Cerebellar cortex (tissue), 1 donor: ENCODE data around the gene MIGA2.
A peak's percentile ranks its signal among the peaks of the same experiment; 100 is the strongest.

ENCODE experiments used
- DNase-seq: peaks from one replicate; pipeline ENCODE4 v3.0.0-alpha.2; 2015; ENCODE audit warnings: low spot score

MIGA2 gene

DNA sequence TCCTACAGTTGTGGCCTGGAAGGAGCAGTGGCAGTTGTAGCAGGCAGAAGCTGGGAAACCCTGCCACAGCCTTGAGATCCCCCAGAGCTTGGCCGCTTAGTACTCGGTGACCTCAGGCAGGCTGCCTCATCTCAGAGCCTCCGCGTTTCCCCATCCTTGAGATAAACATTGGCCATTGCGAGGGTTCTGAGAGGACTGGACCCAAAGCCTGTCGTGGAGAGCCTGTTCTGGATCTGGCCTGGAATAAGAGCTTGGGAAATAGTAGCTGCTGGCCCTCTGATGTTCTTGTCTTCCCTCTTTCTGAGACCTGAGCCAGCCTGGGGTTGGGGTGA lies 1.3 kb downstream of the MIGA2 start:
- no peak for DNase-seq

DNA sequence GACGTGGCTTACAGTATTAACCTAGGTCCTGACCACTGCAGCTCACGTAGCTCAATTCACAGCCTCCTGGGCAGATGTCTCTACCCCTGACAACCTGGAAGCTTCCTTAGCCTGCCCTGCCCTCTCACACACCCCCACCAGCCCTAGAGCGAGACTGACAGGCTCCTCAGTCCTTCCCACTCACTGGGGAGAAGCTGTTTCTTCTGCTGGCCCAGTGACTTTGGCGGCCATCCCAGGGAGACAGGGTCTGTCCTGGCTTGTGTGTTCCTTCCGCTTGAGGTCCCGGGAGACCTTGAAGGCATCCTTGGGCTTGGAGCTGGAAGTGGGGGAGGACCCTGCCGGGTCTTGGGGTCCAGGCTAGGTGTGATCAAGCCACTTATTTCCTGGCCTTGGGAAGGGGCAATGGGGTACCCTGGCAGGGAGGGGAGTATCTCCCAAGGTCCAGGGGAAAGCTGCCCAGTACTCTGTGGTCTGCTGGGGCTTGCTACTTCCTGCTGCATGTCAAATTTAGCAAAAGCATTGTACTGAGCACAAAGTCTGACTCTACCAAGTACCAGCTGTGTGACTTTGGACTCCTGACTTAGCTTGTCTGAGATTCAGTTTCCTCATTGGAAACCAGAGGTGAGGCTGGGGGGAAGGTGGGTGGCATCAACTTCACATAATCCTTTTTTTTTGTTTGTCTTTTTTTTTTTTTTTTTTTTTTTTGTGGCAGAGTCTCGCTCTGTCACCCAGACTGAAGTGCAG lies 1.9 kb downstream of the MIGA2 start:
- no peak for DNase-seq

DNA sequence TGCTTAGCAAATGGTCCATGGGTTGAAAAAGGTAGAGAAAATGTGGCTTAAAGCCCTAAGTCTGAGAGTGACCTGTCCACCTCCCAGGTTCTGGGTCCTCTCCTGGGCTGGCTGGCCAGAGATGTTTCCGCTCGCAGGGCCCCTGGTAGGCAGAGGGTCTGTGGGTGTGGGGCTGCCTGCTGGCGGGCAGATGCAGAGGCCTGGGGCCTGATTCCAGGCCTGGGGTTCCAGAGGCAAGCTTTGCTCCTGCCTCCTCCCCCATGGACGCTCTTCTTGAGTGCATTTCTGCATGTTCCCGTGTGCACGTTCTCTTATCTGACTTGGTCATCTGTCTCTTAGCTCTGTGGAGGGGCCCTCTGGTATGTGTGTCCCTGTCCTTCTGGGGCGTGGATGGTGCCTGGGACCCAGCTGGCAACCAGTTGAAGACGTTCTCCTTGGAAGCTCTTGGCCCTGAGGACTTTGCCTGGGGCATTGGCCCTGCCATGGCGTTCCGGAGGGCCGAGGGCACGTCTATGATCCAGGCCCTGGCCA lies 3.8 kb downstream of the MIGA2 start:
- no peak for DNase-seq

DNA sequence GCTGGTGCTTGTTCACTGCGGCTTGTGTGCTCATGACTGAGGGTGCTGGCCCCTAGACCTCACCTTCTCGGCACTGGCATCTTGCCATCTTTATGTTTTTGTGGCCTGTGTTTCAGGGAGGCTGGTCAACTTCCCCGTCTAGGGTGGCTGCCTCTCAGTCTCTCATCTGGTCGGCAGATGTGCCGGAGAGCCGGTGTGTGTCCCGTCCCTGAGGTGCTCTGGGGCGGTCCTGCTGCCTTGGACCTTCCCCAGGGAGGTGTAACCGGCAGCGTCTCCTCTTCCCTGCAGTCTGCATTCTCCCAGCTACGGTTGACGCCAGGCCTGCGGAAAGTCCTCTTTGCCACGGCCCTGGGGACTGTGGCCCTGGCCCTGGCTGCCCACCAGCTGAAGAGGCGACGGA lies 5.6 kb downstream of the MIGA2 start:
- DNase-seq: no peak

DNA sequence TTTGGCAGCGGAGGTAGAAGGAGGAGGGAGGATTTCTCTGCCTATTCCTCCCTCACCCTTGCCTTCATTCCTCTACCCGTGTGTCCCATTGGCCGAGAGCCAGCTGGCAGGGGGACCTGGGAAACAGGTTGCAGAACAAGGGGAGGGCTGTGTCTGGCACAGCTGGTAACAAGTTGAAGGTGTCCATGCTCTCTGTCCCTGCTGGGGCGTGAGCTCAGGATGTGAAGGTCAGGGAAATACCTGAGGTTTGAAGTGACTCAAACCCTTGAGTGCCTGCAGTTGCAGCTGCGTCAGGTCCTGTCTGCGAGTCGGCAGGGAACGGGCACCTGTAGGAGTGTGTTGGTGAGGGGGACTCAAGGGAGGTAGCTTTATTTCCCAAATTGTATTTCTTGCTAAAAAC lies 16.2 kb downstream of the MIGA2 start:
- DNase-seq: peak; percentile 76

DNA sequence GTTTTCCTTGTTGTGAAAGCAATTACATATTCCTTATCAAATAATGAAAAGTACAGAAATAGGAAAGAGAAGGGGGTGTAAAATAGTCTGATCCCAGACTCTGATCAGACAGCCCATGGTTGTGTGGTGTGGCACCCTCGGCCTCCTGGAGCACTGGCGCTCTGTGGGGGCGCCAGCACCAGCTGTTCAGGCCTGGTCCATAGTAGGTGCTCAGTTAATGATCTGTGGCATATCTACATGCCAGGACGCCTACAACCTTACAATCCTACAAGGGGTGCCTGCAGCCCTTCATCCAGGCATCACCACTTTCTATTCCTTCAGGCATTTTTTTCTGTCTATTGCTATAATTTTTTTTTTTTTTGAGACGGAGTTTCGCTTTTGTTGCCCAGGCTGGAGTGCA lies 16.6 kb downstream of the MIGA2 start:
- DNase-seq: no peak

DNA sequence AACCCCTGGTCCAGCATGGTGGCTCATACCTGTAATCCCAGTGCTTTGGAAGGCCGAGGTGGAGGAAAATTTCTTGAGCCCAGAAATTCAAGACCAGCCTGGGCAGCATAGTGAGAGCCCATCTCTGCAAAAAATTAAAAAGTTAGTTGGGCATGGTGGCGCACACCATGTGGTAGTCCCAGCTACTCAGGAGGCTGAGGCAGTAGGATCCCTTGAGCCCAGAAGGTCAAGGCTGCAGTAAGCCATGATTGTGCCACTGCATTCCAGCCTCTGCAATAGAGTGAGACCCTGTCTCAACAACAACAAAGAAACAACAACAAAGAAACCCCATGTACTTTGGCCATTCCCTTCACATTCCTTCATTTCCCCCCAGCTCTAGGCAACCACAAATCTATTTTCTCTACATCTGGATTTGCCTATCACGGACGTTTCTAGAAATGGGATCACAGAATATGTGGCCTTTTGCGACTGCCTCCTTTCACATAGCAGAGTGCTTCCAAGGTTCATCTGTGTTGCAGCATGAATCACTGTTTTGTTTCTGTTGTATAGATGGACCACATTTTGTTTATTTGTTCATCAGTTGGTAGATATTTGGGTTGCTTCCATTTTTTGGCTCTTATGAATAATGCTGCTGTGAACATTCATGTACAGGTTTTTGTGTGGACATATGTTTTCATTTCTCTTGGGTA lies 17.9 kb downstream of the MIGA2 start:
- DNase-seq: no peak

DNA sequence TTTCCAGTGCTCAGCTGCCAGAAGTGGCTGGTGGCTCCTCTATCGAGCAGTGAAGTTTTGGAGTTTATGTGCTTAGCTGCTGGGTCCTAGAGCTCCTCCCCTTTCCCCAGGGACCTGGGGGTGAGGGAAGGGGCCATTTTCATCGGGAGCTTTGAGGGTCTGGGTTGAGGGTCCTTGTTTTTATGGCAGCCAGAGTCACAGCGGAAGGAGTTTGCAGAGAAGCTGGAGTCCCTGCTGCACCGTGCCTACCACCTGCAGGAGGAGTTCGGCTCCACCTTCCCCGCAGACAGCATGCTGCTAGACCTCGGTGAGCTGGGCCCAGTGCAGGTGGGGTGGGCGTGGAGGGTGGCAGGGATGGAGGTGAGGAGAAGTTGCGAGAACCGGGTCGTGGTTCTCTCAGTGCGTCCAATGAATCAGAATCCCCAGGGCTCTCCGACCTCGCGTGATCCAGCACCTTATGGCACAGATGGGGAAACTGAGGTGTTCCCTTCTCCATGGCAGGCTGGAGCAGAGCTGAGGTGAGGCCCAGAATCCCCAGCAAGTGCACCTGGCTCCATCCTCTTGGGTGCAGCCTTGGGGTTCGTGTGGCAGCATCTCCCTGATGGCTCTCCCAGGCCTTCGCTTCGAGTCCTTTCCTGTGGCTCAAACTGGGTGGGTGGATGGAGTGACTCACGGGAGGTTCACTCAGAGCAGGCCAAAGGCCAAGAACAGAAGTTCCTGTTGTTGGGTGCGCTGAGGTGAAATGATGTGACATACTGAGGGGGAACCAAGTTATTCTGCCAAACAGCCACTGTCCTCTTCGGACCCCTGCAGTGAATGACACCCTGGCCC lies 22.8 kb downstream of the MIGA2 start:
- DNase-seq: no peak

DNA sequence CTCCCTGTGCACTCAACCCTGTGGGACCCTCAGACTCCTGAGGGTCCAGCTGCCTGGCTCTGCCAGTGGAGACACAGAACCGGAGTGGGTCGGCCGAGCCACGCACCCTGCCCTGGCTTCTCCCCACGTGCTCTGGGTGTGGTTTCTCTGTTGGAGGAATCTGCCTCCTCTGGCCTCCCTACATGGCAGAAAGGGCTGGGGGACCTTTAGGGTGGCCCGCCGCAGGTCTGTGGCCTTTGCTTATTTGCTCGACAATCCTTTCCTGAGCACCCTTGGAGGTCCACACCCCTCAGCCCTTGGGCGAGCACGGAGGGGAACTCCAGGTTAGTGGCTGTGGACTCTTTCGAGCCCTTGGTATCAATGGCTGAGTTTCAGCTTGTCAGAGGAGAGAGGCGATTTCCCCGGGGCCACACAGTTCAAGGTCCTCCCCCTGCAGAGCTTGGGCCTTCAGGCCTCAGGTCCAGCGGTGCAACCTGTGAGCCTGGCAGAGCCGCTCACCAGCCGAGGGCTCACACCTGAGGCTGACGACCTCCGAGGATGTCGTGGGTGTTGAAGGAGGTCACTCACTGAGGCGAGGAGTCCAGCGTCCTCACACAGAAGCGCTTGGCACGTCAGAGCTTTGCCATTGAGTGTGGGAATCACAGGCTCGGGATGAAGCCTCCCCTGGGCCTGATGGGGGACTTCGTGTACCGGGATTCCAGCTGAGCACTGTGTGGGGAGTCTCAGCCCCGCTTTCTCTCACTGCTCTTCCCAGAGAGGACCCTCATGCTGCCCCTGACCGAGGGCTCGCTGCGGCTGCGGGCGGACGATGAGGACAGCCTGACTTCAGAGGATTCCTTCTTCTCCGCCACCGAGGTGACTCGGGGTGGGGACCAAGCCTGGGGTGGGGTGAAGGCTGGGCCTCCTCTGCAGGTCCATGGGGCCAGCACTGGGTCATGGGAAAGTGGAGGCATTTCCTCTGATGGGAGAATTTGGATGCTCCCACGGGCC lies 23.7 kb downstream of the MIGA2 start:
- DNase-seq: no peak

DNA sequence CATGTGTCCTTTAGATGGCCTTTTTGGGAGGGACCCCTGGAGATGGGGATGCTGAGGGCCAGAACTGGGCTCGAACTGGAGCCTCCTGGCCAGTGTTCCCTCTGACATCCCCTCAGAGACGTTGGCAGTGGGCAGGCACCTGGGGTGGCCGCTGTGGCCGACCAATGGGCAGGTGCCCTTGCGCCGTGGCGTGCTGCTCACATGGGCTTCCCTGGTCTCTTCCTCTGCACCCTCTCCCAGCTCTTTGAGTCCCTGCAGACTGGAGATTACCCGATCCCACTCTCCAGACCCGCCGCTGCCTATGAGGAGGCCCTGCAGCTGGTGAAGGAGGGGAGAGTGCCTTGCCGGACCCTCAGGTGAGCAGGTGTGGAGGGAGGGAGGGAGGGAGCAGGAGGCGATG lies 24.6 kb downstream of the MIGA2 start:
- no peak for DNase-seq

DNA sequence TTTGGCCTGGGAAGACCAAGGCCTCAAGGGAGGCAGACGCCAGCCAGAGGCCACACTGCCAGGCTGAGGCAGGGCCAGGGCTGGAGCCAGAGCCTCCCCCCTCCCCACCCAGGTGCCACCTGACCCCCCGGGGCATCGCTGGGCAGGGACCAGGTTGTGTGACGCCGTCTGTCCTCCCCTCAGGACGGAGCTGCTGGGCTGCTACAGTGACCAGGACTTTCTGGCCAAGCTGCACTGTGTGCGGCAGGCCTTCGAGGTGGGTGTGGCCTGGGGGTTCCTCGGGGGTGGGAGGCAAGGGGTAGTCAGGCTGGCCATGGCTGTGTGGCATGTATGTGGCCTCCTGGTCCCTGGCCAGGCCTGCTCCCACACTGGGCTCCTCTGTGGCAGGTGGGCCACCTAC lies 26.6 kb downstream of the MIGA2 start:
- no peak for DNase-seq

DNA sequence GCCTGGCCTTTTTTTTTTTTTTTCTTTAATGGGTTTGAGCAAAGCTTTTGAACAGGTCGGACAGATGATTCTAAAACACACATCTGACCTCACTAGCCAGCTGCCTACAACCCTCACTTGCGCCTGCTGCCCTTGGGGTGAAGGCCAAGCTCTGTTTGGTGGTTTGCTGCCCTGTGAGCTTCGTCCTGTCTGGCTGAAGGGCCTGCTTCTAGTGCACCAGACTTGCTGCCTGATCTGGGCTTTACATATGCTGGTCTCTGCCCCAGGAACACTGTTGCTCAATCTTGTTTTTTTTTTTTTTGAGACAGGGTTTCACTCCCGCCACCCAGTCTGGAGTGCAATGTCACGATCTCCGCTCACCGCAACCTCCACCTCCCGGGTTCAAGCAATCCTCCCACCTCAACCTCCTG lies 28.1 kb downstream of the MIGA2 start:
- DNase-seq: no peak

DNA sequence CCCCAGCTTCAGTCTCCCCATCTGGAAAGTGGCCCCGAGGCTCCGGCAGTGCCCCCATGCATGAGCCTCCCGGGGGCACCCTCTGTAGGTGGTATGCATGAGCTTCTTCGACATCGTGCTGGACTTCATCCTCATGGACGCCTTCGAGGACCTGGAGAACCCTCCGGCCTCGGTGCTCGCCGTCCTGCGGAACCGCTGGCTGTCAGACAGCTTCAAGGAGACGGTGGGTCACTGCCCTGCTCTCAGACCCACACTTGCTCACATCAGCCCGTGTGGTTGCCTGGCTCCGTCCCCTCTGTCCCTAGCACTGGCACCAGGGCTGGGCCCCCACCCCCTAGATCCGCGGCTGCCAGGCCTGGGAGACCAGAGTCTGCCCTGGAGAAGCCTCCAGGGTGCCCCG lies 31.7 kb downstream of the MIGA2 start:
- no peak for DNase-seq

DNA sequence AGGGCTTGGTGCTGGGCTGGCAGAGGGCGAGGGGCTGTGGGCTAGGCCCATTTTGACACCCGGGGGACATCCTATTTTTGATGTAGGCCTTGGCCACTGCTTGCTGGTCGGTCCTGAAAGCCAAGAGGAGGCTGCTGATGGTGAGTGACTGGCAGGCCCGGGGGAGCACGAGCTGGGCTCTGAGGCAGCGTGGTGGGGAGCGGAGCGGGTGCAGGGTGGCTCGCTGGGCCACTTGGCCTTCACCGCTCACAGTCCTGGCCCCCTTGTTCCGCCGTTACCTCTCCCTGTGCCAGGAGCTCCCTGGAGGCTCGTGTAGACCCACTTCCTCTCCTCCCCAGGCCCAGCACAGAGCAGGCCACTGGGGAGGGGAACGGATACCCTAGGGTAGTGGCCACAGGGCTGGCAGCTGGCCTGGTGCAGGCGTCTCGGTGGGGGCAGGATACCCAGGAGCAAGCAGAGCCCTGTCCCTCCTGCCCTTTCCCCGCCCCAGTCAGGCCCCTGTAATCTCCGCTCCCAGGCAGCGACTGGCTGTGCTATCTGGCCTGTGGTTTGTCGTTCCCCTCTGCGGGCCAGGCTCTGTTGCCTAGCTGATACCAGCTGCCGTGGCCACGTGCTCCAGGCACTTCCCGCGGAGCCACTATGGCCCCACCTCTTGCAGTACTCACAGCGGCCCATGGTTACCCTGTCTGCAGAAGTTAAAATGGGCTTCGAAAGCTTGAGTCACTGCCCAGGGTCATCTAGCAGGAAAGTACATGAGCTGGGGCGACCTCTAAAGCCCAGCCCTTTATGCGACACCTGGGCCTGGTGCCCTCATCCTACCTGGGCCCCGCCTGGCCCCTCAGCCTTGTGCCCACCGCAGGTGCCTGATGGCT lies 32.8 kb downstream of the MIGA2 start:
- DNase-seq: no peak

DNA sequence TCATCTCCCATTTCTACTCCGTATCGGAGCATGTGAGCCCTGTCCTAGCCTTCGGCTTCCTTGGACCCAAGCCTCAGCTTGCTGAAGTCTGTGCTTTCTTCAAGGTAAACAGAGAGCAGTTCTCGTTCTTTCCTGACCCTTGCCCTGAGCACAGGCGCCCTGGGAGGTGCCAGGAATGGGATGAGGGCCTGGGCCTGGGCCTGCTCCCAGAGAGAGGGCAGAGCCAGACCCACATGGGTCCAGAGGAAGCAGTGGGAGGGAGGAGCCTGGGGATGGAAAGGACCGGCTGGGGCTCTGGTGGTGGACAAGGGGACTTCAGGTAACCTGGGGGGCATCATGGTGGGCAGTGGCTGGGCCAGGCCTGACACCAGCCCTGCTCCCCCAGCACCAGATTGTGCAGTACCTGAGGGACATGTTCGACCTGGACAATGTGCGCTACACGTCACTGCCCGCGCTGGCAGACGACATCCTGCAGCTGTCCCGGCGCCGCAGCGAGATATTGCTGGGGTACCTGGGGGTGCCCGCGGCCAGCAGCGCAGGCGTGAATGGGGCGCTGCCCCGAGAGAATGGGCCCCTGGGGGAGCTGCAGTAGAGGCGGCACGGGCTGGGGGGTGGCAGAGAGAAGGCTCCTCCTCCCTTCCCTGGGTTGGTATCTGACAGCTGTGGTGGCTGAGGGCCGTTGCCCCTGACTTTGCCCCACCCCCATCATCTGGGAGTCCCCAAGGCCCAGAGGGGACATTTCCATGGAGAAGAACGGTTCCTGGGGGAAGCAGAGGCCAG lies 33.6 kb downstream of the MIGA2 start:
- DNase-seq: no peak

DNA sequence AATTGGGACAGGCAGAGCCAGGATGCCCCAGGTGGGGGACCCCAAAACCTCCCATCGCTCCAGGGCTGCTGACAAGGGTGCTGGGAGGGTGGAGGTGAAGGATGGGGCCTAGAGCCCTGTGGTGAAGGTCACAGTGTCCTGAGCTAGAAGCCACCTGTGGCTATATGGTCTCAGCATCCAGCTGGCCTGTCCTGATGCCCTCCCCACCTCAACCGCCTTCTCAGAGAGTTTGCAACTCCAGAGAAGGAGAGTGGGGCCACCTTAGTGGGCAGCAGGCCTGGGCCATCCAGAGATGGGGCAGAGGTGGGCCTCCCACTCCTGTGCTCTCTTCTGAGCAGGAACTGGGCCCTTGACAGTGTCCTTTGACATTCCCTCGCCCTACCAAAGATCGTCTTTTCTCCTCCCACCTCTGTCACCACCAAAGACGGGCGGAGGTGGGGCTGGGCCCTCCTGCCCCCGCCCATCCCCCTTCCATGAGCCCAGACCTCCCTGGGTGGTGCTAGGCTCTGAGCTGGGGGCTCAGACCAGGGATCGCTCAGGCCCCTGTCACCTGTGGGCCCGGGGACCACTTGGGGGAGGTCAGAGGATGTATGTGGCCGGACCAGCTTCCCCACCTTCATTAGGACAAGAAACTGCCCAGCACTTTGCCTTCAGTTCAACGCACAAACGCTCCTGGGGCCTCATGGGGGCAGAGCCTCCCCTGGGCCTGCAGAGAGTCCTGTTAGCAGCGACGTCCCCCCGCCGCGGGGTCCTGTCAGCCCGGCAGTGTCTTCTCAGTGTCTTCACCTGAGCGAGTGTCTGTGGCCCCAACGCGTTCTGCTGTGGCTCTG lies 34.5 kb downstream of the MIGA2 start:
- no peak for DNase-seq

DNA sequence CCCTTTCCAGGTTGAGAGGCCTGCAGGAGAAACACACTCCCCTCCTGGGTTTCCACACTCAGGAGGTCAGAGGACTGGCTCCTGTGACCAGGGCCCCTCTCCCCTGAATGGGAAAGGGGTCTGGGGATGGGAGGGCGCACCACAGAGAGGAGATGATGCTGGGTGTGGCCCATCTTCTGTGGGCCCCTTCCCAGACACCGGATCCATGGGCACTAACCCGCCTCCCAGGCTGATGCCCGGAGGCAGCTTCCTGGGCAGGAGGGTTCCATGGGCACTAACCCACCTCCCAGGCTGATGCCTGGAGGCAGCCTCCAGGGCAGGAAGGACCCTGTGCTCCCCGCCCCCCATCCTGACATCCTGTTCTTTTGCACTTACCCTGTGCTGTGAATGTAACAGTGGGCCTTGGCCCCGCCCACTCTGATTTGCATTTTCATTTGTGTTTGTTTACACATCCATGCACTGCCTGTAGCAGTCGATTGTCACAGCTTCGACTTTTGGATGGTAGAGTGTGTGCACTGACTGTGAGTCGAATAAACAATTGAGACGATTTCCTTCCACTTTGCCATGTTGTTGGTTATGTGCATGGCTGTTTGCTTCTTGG lies 35.2 kb downstream of the MIGA2 start:
- DNase-seq: no peak

DNA sequence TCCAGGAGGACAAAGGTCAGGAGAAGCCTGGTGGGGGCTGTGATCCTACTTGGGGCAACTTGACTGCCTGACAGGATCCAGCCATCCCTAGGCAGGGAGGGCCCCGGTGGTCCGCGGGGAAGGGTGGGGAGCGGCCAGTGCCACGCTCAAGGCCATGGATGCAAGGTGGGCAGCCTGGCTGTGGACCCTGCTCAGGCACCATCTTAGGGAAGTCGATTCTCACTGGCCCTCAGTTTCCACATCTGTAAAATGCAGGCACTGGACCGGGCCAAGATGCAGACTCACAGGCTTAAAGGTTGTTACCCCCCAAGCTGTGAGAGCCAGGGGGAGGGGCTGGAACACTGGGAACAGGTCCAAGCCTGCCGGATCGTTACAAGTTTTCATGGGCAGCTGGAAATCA lies 35.7 kb downstream of the MIGA2 start:
- no peak for DNase-seq

DNA sequence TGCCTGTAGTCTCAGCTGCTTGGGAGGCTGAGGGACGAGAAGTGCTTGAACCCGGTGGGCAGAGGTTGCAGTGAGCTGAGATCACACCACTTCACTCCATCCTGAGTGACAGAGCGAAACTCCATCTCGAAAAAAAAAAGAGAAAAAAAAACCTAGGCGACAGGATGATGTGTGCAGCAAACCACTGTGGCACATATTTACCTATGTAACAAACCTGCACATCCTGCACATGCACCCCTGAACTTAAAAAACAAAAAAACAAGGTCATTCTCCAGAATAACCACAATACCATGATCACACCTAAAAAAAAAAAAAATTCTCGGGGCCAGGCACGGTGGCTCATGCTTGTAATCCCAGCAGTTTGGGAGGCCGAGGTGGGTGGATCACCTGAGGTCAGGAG lies 37.0 kb downstream of the MIGA2 start:
- no peak for DNase-seq
